ENCODE data around the gene DNAJC21. TPM values are rescaled to one million over a fixed set of nuclear protein-coding genes. Genes with fewer than 3 reads are reported as not detected.
"Not testable (repeated sequence)": the region's sequence is repeated elsewhere in the genome, so short reads cannot be mapped to it uniquely, and the experiment has no call there.

The DNAJC21 gene
- total and polyA plus RNA-seq, 12 donors: 12.8 to 52.9 (median 30.3) TPM

- Histone ChIP-seq H3K4me1 (replicated peaks in 1 of 2) (no peaks in the 10 kb centered on the region), H3K9me3 (replicated peaks in 1 of 3) (peaks cover 0 to 8% (median 0%) of the 10 kb centered on the region in 3 donors), H3K36me3 (replicated peaks in 1 of 2) (no peaks in the 10 kb centered on the region), H3K27ac (no peak overlapping the region), H3K4me3 (no peak overlapping the region), H3K27me3 (no peaks in the 10 kb centered on the region)
- no peak for DNase-seq
- TF ChIP-seq POLR2A (IDR thresholded peaks at IDR 0.05) (no peak), CTCF (IDR thresholded peaks at IDR 0.05) (no peak)
- WGBS, 4 donors: 92 to 98% (median 96%) methylated on average over 2 of the region's 2 CpGs
- intact Hi-C loops (cut with DNase I): no loop called here
Measured at GRCh38 chr5:34968258-34968657, 38.9 kb downstream of the DNAJC21 start.

DNA sequence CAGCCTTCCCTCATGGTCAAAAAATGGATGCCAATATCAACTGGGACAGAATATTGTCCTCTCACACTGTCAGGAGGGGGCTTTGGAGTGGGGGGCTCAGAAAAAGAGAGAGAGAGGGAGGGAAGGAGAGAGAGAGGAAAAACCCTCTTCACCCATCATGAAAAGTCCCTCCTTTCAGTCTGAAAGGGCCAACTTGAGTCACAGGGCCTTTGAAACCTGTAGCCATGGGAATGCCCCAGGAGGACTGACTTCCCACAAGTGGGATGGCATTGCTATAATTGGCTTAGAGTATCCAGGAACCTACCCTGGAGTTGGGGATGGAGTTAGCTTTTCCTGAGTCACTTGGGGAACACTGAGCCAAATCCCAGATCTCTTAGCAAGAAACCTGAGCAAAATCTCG lies 41.2 kb downstream of the DNAJC21 start:
- intact Hi-C loops (cut with DNase I): no loop called here
- DNase-seq: no peak
- Histone ChIP-seq H3K4me1 (replicated peaks in 1 of 2) (no peaks in the 10 kb centered on the region), H3K9me3 (replicated peaks in 1 of 3) (peaks cover 0 to 8% (median 0%) of the 10 kb centered on the region in 3 donors), H3K4me3 (no peak overlapping the region), H3K27me3 (no peaks in the 10 kb centered on the region), H3K27ac (no peak overlapping the region), H3K36me3 (replicated peaks in 1 of 2) (no peaks in the 10 kb centered on the region)
- TF ChIP-seq POLR2A (IDR thresholded peaks at IDR 0.05) (no peak), CTCF (IDR thresholded peaks at IDR 0.05) (no peak)
- 75 to 100% (median 88%) methylated on average over 1 of the region's 1 CpG for WGBS, 4 donors

- H3K4me1 ChIP-seq (replicated peaks in 1 of 2); H3K27ac ChIP-seq; H3K9me3 ChIP-seq (replicated peaks in 1 of 3); H3K36me3 ChIP-seq (replicated peaks in 1 of 2); H3K27me3 ChIP-seq; H3K4me3 ChIP-seq; DNase-seq; intact Hi-C loops (cut with DNase I): not testable (repeated sequence)
- 86 to 100% (median 95%) methylated on average over 2 to 4 of the region's 4 CpGs for WGBS, 4 donors
Measured at GRCh38 chr5:34971655-34972054, 42.3 kb downstream of the DNAJC21 start.

GRCh38 chr5:34976347-34976746 lies 47.0 kb downstream of the DNAJC21 start:
- TF ChIP-seq POLR2A (IDR thresholded peaks at IDR 0.05) (no peak), CTCF (IDR thresholded peaks at IDR 0.05) (no peak)
- WGBS, 4 donors: 82 to 90% (median 84%) methylated on average over 4 to 5 of the region's 5 CpGs
- intact Hi-C loops (cut with DNase I): no loop called here
- Histone ChIP-seq H3K4me3 (no peak overlapping the region), H3K27me3 (no peaks in the 10 kb centered on the region), H3K27ac (no peak overlapping the region), H3K4me1 (replicated peaks in 1 of 2) (no peaks in the 10 kb centered on the region), H3K36me3 (replicated peaks in 1 of 2) (no peaks in the 10 kb centered on the region), H3K9me3 (replicated peaks in 1 of 3) (no peaks in the 10 kb centered on the region)
- DNase-seq: no peak

DNA sequence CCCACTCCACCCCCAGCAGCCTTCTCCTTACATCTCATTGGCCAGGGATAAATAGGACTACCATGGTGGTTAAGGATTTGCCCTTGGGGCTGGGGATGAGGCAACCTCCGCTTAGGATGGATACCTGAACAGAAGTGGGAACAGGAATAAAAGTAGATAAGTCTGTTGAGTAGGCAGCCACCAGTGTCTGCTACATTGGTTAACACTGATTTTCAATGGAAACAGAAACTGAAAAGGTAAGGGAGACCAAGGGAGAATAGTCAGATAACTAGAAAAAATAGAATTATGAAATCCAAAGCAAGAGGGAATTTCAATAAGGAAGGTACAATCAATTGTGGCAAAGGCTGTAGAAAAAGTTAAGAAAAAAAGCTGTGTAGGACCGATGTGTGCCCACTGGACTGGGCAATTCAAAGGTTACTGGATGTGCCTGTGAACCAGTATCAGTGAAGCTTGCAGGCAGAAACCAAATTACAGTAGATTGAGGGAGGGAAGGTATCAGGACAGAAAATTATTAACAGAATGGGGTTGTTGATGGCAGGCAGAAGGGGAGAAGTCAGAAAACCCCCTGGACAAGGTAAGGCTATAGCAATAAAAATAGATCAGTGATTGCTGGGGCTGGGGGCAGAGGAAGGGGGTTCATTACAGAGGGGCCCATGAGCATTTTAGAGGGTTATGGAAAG lies 48.7 kb downstream of the DNAJC21 start:
- intact Hi-C loops (cut with DNase I): no loop called here
- Histone ChIP-seq H3K27ac (no peak overlapping the region), H3K36me3 (replicated peaks in 1 of 2) (no peaks in the 10 kb centered on the region), H3K4me1 (replicated peaks in 1 of 2) (no peaks in the 10 kb centered on the region), H3K9me3 (replicated peaks in 1 of 3) (no peaks in the 10 kb centered on the region), H3K27me3 (no peaks in the 10 kb centered on the region), H3K4me3 (no peak overlapping the region)
- TF ChIP-seq CTCF (IDR thresholded peaks at IDR 0.05) (no peak), POLR2A (IDR thresholded peaks at IDR 0.05) (no peak)
- no peak for DNase-seq
- 46 to 91% (median 63%) methylated on average over 1 to 2 of the region's 2 CpGs for WGBS, 4 donors
